HG03159 (cell line): ENCODE results near the gene PRMT5.

Experiments
- ATAC-seq: cut with Tn5 transposase; IDR thresholded peaks from one replicate; pipeline ENCODE4 v1.9.1; 2021; ENCODE audit warnings: mild to moderate bottlenecking, moderate library complexity; ENCODE audit not compliant: unreplicated experiment

PRMT5 gene

GRCh38 chr14:22878271-22879246, 50.6 kb downstream of the PRMT5 start:
- ATAC-seq: no peak

GRCh38 chr14:22877000-22877501, 52.1 kb downstream of the PRMT5 start:
- ATAC-seq: no peak

GRCh38 chr14:22875748-22876319, 53.3 kb downstream of the PRMT5 start:
- ATAC-seq: no peak

- ATAC-seq: no peak
Observed at GRCh38 chr14:22875003-22875747, 54.0 kb downstream of the PRMT5 start.

GRCh38 chr14:22872833-22873520, 56.2 kb downstream of the PRMT5 start:
- ATAC-seq: no peak

- peak; percentile 11 for ATAC-seq
Observed at GRCh38 chr14:22872033-22872832, 56.9 kb downstream of the PRMT5 start.

GRCh38 chr14:22871224-22872032, 57.7 kb downstream of the PRMT5 start, which contains the start of gene LRP10:
TSS of gene LRP10 (plus strand) at chr14:22871740. CDS start at chr14:22872304, 564 bp downstream.
- ATAC-seq: peak; percentile 70

GRCh38 chr14:22870811-22871223, 58.4 kb downstream of the PRMT5 start:
- peak; percentile 41 for ATAC-seq
